WTC11 (cell line): ENCODE measurements around the gene UBALD1. TPM values are rescaled to one million over a fixed set of nuclear protein-coding genes. Genes with fewer than 3 reads are reported as not detected.

ENCODE experiments used
- ATAC-seq: fragments of 200-7000 bp; cut with Tn5 transposase; 2 replicates; pipeline ENCODE4 v1.10.0; 2021; ENCODE audit warnings: mild to moderate bottlenecking, moderate library complexity
- CTCF ChIA-PET: fragments of 300-600 bp; sonication (Branson Sonifier 250); formaldehyde crosslinking; loops from one replicate; lab custom pipeline; 2021; ENCODE audit warnings: antibody characterized with exemption; lab: Charles Lee
- POLR2A ChIA-PET: fragments of 350-600 bp; sonication (Branson Sonifier 250); formaldehyde crosslinking; loops from one replicate; lab custom pipeline; 2021; ENCODE audit warnings: antibody characterized with exemption; lab: Charles Lee
- DNase-seq: peaks from one replicate; pipeline ENCODE4 v3.0.0; 2021; ENCODE audit warnings: low spot score
- H3K27ac Mint-ChIP-seq: 2 replicates; pipeline ENCODE4 v1.8.0; 2021; ENCODE audit warnings: mixed read lengths
- H3K27me3 Mint-ChIP-seq: 2 replicates; pipeline ENCODE4 v1.8.0; 2021; ENCODE audit warnings: low read depth, mild to moderate bottlenecking, moderate library complexity, mixed read lengths
- H3K36me3 Mint-ChIP-seq: 2 replicates; pipeline ENCODE4 v1.8.0; 2021; ENCODE audit warnings: mixed read lengths
- H3K4me1 Mint-ChIP-seq: 2 replicates; pipeline ENCODE4 v1.8.0; 2022; ENCODE audit warnings: mixed read lengths
- H3K4me3 Mint-ChIP-seq: 2 replicates; pipeline ENCODE4 v1.8.0; 2021; ENCODE audit warnings: mild to moderate bottlenecking, moderate library complexity, mixed read lengths
- H3K9me3 Mint-ChIP-seq: 2 replicates; pipeline ENCODE4 v1.8.0; 2021; ENCODE audit warnings: mixed read lengths
- ATF2 ChIP-seq: sonication (generic); formaldehyde crosslinking; IDR thresholded peaks from 2 replicates; pipeline ENCODE4 v1.8.1; 2022; ENCODE audit warnings: low read depth, missing genetic modification reagents, borderline replicate concordance
- CBFB ChIP-seq: sonication (generic); formaldehyde crosslinking; IDR thresholded peaks from 2 replicates; pipeline ENCODE4 v1.8.1; 2022; ENCODE audit warnings: mild to moderate bottlenecking, low read depth, missing genetic modification reagents
- CDX4 ChIP-seq: fragments of 250-450 bp; sonication (Bioruptor Pico); IDR thresholded peaks from 2 replicates; pipeline ENCODE4 v1.9.0; 2021; ENCODE audit warnings: moderate library complexity, mild to moderate bottlenecking, inconsistent platforms, borderline replicate concordance
- CREM ChIP-seq: sonication (generic); formaldehyde crosslinking; IDR thresholded peaks from 2 replicates; pipeline ENCODE4 v1.8.1; 2022; ENCODE audit warnings: mild to moderate bottlenecking, missing genetic modification reagents, moderate library complexity
- FOXK1 ChIP-seq: sonication (generic); formaldehyde crosslinking; IDR thresholded peaks from 2 replicates; pipeline ENCODE4 v1.8.0; 2022; ENCODE audit warnings: mild to moderate bottlenecking, moderate library complexity, missing genetic modification reagents
- FOXP1 ChIP-seq: sonication (generic); formaldehyde crosslinking; IDR thresholded peaks from 2 replicates; pipeline ENCODE4 v1.8.0; 2022; ENCODE audit warnings: missing genetic modification reagents, mild to moderate bottlenecking, moderate library complexity, borderline replicate concordance
- GTF2I ChIP-seq: fragments of 250-450 bp; sonication (Bioruptor Pico); conservative IDR thresholded peaks from 2 replicates; pipeline ENCODE4 v1.4.0; 2021; ENCODE audit warnings: mild to moderate bottlenecking
- KAT7 ChIP-seq: sonication (generic); formaldehyde crosslinking; IDR thresholded peaks from 2 replicates; pipeline ENCODE4 v1.8.1; 2023; ENCODE audit warnings: missing genetic modification reagents, mild to moderate bottlenecking, borderline replicate concordance
- MYBL2 ChIP-seq: sonication (generic); formaldehyde crosslinking; IDR thresholded peaks from 2 replicates; pipeline ENCODE4 v1.8.1; 2023; ENCODE audit warnings: mild to moderate bottlenecking, moderate library complexity, missing genetic modification reagents
- NFYB ChIP-seq: sonication (generic); formaldehyde crosslinking; conservative IDR thresholded peaks from 2 replicates; pipeline ENCODE4 v1.8.0; 2022; ENCODE audit warnings: low read depth, missing genetic modification reagents
- NR1H2 ChIP-seq: sonication (generic); formaldehyde crosslinking; IDR thresholded peaks from 2 replicates; pipeline ENCODE4 v1.9.0; 2021; ENCODE audit warnings: mild to moderate bottlenecking, moderate library complexity, missing genetic modification reagents
- NR2C2 ChIP-seq: sonication (generic); formaldehyde crosslinking; IDR thresholded peaks from 2 replicates; pipeline ENCODE4 v1.8.0; 2022; ENCODE audit warnings: mild to moderate bottlenecking, missing genetic modification reagents
- OVOL2 ChIP-seq: fragments of 250-450 bp; sonication (Bioruptor Pico); IDR thresholded peaks from 2 replicates; pipeline ENCODE4 v1.9.0; 2021; ENCODE audit warnings: mild to moderate bottlenecking, borderline replicate concordance
- PRDM15 ChIP-seq: sonication (generic); formaldehyde crosslinking; IDR thresholded peaks from 2 replicates; pipeline ENCODE4 v1.8.0; 2022; ENCODE audit warnings: missing genetic modification reagents
- TEAD1 ChIP-seq: sonication (generic); formaldehyde crosslinking; IDR thresholded peaks from 2 replicates; pipeline ENCODE4 v1.8.0; 2022; ENCODE audit warnings: mild to moderate bottlenecking, missing genetic modification reagents
- ZMAT4 ChIP-seq: fragments of 250-450 bp; sonication (Bioruptor Pico); IDR thresholded peaks from 2 replicates; pipeline ENCODE4 v1.9.0; 2021; ENCODE audit warnings: mild to moderate bottlenecking
- ZNF121 ChIP-seq: sonication (generic); formaldehyde crosslinking; IDR thresholded peaks from 2 replicates; pipeline ENCODE4 v1.8.0; 2023; ENCODE audit warnings: missing genetic modification reagents
- ZNF138 ChIP-seq: sonication (generic); formaldehyde crosslinking; conservative IDR thresholded peaks from 2 replicates; pipeline ENCODE4 v1.8.1; 2022; ENCODE audit warnings: mild to moderate bottlenecking, moderate library complexity, missing genetic modification reagents
- ZNF232 ChIP-seq: sonication (generic); formaldehyde crosslinking; IDR thresholded peaks from 2 replicates; pipeline ENCODE4 v1.8.0; 2022; ENCODE audit warnings: mild to moderate bottlenecking, missing genetic modification reagents
- total RNA-seq: library from RNA; stranded (reverse); gene quantifications from 3 replicates; pipeline ENCODE4 v1.2.3, GENCODE V29; 2021
- TF ChIP-seq, protein P1 (sequence below): sonication (generic); formaldehyde crosslinking; IDR thresholded peaks from 2 replicates; pipeline ENCODE4 v1.8.0; 2022; ENCODE audit warnings: mild to moderate bottlenecking, missing genetic modification reagents
- TF ChIP-seq, protein P2 (sequence below): sonication (generic); formaldehyde crosslinking; conservative IDR thresholded peaks from 2 replicates; pipeline ENCODE4 v1.8.1; 2023; ENCODE audit warnings: mild to moderate bottlenecking, low read depth, missing genetic modification reagents, moderate library complexity
- TF ChIP-seq, protein P3 (sequence below): sonication (generic); formaldehyde crosslinking; IDR thresholded peaks from 2 replicates; pipeline ENCODE4 v1.8.0; 2022; ENCODE audit warnings: mild to moderate bottlenecking, missing genetic modification reagents

UBALD1 gene
- total RNA-seq, 1 experiment from 2014 or later = 56.8 TPM

GRCh38 chr16:4601864-4602186, 12.9 kb downstream of the UBALD1 start (continued):
- TF ChIP-seq KAT7 (CRISPR knock-in tag) (no peak), OVOL2 (CRISPR knock-in tag) (no peak), GTF2I (CRISPR knock-in tag) (no peak), CREM (CRISPR knock-in tag) (no peak), ZNF138 (no peak), CDX4 (CRISPR knock-in tag) (no peak), PRDM15 (CRISPR knock-in tag) (no peak), TEAD1 (CRISPR knock-in tag) (no peak)
- TF ChIP-seq, protein P1, sequence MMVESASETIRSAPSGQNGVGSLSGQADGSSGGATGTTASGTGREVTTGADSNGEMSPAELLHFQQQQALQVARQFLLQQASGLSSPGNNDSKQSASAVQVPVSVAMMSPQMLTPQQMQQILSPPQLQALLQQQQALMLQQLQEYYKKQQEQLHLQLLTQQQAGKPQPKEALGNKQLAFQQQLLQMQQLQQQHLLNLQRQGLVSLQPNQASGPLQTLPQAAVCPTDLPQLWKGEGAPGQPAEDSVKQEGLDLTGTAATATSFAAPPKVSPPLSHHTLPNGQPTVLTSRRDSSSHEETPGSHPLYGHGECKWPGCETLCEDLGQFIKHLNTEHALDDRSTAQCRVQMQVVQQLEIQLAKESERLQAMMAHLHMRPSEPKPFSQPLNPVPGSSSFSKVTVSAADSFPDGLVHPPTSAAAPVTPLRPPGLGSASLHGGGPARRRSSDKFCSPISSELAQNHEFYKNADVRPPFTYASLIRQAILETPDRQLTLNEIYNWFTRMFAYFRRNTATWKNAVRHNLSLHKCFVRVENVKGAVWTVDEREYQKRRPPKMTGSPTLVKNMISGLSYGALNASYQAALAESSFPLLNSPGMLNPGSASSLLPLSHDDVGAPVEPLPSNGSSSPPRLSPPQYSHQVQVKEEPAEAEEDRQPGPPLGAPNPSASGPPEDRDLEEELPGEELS (CRISPR knock-in tag) = no peak
- TF ChIP-seq, all 79 proteins: peak for 0

- TF ChIP-seq ZMAT4 (CRISPR knock-in tag) (no peak), ZNF121 (CRISPR knock-in tag) (no peak), FOXK1 (CRISPR knock-in tag) (no peak), MYBL2 (no peak), ZNF232 (CRISPR knock-in tag) (no peak), NR1H2 (CRISPR knock-in tag) (no peak), ATF2 (CRISPR knock-in tag) (no peak), NR2C2 (CRISPR knock-in tag) (no peak), CBFB (CRISPR knock-in tag) (no peak), NFYB (CRISPR knock-in tag) (no peak), FOXP1 (CRISPR knock-in tag) (no peak)
- TF ChIP-seq, protein P2, sequence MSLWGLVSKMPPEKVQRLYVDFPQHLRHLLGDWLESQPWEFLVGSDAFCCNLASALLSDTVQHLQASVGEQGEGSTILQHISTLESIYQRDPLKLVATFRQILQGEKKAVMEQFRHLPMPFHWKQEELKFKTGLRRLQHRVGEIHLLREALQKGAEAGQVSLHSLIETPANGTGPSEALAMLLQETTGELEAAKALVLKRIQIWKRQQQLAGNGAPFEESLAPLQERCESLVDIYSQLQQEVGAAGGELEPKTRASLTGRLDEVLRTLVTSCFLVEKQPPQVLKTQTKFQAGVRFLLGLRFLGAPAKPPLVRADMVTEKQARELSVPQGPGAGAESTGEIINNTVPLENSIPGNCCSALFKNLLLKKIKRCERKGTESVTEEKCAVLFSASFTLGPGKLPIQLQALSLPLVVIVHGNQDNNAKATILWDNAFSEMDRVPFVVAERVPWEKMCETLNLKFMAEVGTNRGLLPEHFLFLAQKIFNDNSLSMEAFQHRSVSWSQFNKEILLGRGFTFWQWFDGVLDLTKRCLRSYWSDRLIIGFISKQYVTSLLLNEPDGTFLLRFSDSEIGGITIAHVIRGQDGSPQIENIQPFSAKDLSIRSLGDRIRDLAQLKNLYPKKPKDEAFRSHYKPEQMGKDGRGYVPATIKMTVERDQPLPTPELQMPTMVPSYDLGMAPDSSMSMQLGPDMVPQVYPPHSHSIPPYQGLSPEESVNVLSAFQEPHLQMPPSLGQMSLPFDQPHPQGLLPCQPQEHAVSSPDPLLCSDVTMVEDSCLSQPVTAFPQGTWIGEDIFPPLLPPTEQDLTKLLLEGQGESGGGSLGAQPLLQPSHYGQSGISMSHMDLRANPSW (CRISPR knock-in tag) = no peak
- TF ChIP-seq, protein P3, sequence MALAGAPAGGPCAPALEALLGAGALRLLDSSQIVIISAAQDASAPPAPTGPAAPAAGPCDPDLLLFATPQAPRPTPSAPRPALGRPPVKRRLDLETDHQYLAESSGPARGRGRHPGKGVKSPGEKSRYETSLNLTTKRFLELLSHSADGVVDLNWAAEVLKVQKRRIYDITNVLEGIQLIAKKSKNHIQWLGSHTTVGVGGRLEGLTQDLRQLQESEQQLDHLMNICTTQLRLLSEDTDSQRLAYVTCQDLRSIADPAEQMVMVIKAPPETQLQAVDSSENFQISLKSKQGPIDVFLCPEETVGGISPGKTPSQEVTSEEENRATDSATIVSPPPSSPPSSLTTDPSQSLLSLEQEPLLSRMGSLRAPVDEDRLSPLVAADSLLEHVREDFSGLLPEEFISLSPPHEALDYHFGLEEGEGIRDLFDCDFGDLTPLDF (CRISPR knock-in tag) = no peak
- Mint-ChIP-seq H3K27me3 (no peaks in the 10 kb centered on the region), H3K36me3 (no peaks in the 10 kb centered on the region), H3K4me1 (peaks cover 6% of the 10 kb centered on the region; the same call in 1 of the 2 replicates), H3K4me3 (no peak overlapping the region), H3K27ac (peak overlapping the region; percentile 78; the same call in 1 of the 2 replicates), H3K9me3 (no peaks in the 10 kb centered on the region)
- ATAC-seq (no peak), DNase-seq (no peak)
- ChIA-PET CTCF (interaction anchor here (1.1 kb wide), 1 partner anchor 15 kb away, joined by 3 read pairs; no protein-coding TSS in a partner anchor), POLR2A (no interaction called here)
Observed at GRCh38 chr16:4601036-4601863, 13.4 kb downstream of the UBALD1 start.
